Gastroesophageal sphincter (tissue), 4 donors: Measurements from ENCODE around the gene PDF. TPM values are rescaled to one million over a fixed set of nuclear protein-coding genes. Genes with fewer than 3 reads are reported as not detected.
A peak's percentile ranks its signal among the peaks of the same experiment; 100 is the strongest.

Experiments used
- ATAC-seq: fragments of 150-250 bp; one replicate; pipeline ENCODE4 v1.9.1; 2016; ENCODE audit warnings: mild to moderate bottlenecking, moderate library complexity
- H3K27ac ChIP-seq, 4 donors: fragments of 200-600 bp; sonication (generic) in 3 of 4; 1 replicate in 3 of 4; 2 replicates in 1 of 4; pipeline ENCODE4 v1.5.1; 2016 to 2019
- H3K27me3 ChIP-seq: fragments of 200-600 bp; sonication (generic); one replicate; pipeline ENCODE4 v1.5.1; 2019
- H3K36me3 ChIP-seq, 2 donors: fragments of 200-600 bp; sonication (generic); one replicate each; pipeline ENCODE4 v1.5.1; 2019; ENCODE audit warnings: control low read depth in 1 of 2
- H3K4me1 ChIP-seq, 3 donors: fragments of 200-600 bp; sonication (generic); 1 replicate in 2 of 3; 2 replicates in 1 of 3; pipeline ENCODE4 v1.5.1; 2016 to 2019; ENCODE audit warnings: control low read depth in 2 of 3
- H3K4me3 ChIP-seq, 2 donors: fragments of 200-600 bp; sonication (generic); one replicate each; pipeline ENCODE4 v1.5.1; 2019; ENCODE audit warnings: mild to moderate bottlenecking in 1 of 2, moderate library complexity in 1 of 2
- H3K9me3 ChIP-seq, 3 donors: fragments of 200-600 bp; sonication (generic); one replicate each; pipeline ENCODE4 v1.5.1; 2017 to 2019; ENCODE audit warnings: control low read depth in 2 of 3
- CTCF ChIP-seq, 4 experiments: fragments of 200-600 bp in 2 of 4; fragments of 450-650 bp in 2 of 4; sonication (generic) in 1 of 4; IDR thresholded peaks; one replicate each; pipeline ENCODE4 v1.5.1; 2017 to 2019; ENCODE audit warnings: antibody characterized with exemption in 4 of 4, mild to moderate bottlenecking in 2 of 4, moderate library complexity in 2 of 4
- EP300 ChIP-seq: sonication (generic); formaldehyde crosslinking; IDR thresholded peaks from one replicate; pipeline ENCODE4 v1.6.1; 2017; ENCODE audit warnings: antibody characterized with exemption, mild to moderate bottlenecking
- POLR2A ChIP-seq, 2 donors: fragments of 450-650 bp; IDR thresholded peaks; one replicate each; pipeline ENCODE4 v1.6.1; 2017; ENCODE audit warnings: antibody characterized with exemption in 2 of 2, mild to moderate bottlenecking in 2 of 2, moderate library complexity in 1 of 2
- POLR2AphosphoS5 ChIP-seq: sonication (generic); formaldehyde crosslinking; IDR thresholded peaks from one replicate; pipeline ENCODE4 v1.6.1; 2017; ENCODE audit warnings: antibody characterized with exemption
- WGBS, 2 donors: methylation state at CpG; one replicate each; pipeline ENCODE4 v1.1.5; 2018; ENCODE audit warnings: low coverage in 1 of 2; 5-methylcytosine and 5-hydroxymethylcytosine counted together
- total RNA-seq, 4 donors: library from RNA; depleted of rRNA; stranded (reverse); fragments of >200 nt; gene quantifications; one replicate each; pipeline ENCODE4 v1.1.0, GENCODE V29; 2016

PDF gene, protein sequence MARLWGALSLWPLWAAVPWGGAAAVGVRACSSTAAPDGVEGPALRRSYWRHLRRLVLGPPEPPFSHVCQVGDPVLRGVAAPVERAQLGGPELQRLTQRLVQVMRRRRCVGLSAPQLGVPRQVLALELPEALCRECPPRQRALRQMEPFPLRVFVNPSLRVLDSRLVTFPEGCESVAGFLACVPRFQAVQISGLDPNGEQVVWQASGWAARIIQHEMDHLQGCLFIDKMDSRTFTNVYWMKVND
- total RNA-seq = 10 to 100 TPM in 3 of 4 donors, under 1 TPM in 1; 0.49 to 16.0 (median 13.7) TPM

DNA sequence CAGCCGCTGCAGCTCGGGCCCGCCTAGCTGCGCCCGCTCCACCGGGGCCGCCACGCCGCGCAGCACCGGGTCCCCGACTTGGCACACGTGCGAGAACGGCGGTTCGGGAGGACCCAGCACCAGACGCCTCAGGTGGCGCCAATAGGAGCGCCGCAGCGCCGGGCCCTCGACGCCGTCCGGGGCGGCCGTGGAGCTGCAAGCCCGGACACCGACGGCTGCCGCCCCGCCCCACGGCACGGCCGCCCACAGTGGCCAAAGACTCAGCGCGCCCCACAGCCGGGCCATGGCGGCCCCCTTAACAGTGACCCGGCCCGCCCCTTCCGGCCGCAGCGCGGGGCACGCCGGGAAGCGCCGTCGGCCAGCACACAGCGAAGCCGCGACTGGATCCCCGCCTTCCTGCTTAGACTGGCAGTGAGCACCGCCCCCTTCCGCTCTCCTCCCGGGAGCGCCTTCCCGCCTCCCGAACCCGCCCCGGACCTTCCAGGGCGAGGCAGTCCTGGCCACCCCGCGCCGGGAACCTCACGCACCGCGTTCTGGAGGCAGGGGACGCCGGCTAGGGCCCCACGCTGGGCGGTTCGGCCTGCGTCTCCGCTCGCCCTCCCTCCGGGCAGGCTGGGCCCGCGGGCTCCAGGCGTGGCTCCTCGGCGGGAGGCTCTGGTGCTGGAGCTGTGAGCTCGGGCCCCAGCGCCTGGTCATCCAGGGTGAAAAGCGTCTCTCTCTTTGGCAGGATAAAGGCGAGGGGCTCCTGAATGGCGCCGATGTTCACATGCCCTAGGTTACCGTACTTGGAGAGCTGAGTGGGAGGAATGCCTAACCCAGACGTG lies at the start of gene PDF:
PDF (minus strand) TSS at position 303 of the 824 bp plus-strand sequence; CDS start at position 285, 18 bp downstream.
- WGBS, 2 donors = no CpG with 5 or more reads among the region's 93 CpGs
- ATAC-seq = peak; percentile 99

DNA sequence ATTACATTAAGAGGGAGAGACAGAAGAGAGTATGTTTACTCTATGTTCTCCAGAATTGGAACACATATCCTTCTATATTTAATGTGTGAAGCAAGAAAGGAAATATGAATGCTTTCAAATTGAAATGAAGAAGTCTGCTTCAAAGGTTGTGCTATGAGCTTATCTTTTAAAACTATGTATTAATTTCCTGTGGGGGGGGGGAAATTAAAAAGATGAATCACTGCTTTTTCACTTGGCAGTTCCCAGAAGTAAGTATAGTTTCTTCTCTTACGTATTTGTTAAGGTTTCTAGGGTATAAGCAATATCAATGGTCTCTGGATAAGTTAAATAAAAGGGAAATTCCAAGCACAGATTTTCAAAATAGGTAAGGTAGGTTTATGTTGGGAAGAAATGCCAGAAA lies 48.4 kb upstream of the PDF start:
- WGBS, 2 donors = 30 to 50% methylated on average over 1 of the region's 1 CpG
- peaks cover 0 to 20% (median 0%) of the 10 kb centered on the region in 3 donors for H3K4me1 ChIP-seq
- H3K27ac ChIP-seq = no peak overlapping the region
- TF ChIP-seq EP300 = no peak
- TF ChIP-seq POLR2AphosphoS5 = no peak
- TF ChIP-seq CTCF (IDR thresholded peaks at IDR 0.05) = no peak
- no peak for TF ChIP-seq POLR2A (IDR thresholded peaks at IDR 0.05)
- H3K27me3 ChIP-seq = no peaks in the 10 kb centered on the region
- H3K36me3 ChIP-seq = peaks cover 0 to 85% of the 10 kb centered on the region in 2 donors
- no peak overlapping the region for H3K4me3 ChIP-seq
- ATAC-seq = no peak
- H3K9me3 ChIP-seq = no peaks in the 10 kb centered on the region

More for the DNA sequence above, at the start of gene PDF:
- H3K9me3 ChIP-seq = no peaks in the 10 kb centered on the region
- H3K27ac ChIP-seq = peak within 1 kb of the TSS; percentile 57 to 96 (median 92)
- H3K4me1 ChIP-seq = peaks cover 0 to 82% (median 9%) of the 10 kb centered on the region in 3 donors
- H3K36me3 ChIP-seq = peaks cover 0 to 68% of the 10 kb centered on the region in 2 donors
- H3K27me3 ChIP-seq = no peaks in the 10 kb centered on the region
- H3K4me3 ChIP-seq = peak within 1 kb of the TSS; percentile 66 to 94
- TF ChIP-seq EP300 (no peak), CTCF (IDR thresholded peaks at IDR 0.05) (peak in 1 of 4 experiments; percentile 37), POLR2AphosphoS5 (peak; percentile 91), POLR2A (IDR thresholded peaks at IDR 0.05) (peak; percentile 73 to 78)

- Histone ChIP-seq H3K9me3 (no peaks in the 10 kb centered on the region), H3K4me1 (peaks cover 0 to 15% (median 0%) of the 10 kb centered on the region in 3 donors), H3K4me3 (no peak overlapping the region), H3K27me3 (no peaks in the 10 kb centered on the region), H3K36me3 (peaks cover 0 to 85% of the 10 kb centered on the region in 2 donors), H3K27ac (no peak overlapping the region)
- no peak for ATAC-seq
- 100% methylated on average over 1 of the region's 1 CpG; no CpG with 5 or more reads in 1 of the 2 donors for WGBS, 2 donors
- TF ChIP-seq CTCF (IDR thresholded peaks at IDR 0.05) (no peak), EP300 (no peak), POLR2A (IDR thresholded peaks at IDR 0.05) (no peak), POLR2AphosphoS5 (no peak)
Measured at GRCh38 chr16:69378036-69378435, 47.6 kb upstream of the PDF start.

GRCh38 chr16:69376393-69377059 lies 46.1 kb upstream of the PDF start:
- Histone ChIP-seq H3K36me3 (peaks cover 0 to 84% of the 10 kb centered on the region in 2 donors), H3K4me3 (no peak overlapping the region), H3K4me1 (peaks cover 0 to 1% (median 0%) of the 10 kb centered on the region in 3 donors), H3K27me3 (no peaks in the 10 kb centered on the region), H3K9me3 (no peaks in the 10 kb centered on the region), H3K27ac (no peak overlapping the region)
- no peak for ATAC-seq
- 90 to 92% methylated on average over 6 to 8 of the region's 10 CpGs for whole genome bisulfite sequencing, 2 donors
- TF ChIP-seq POLR2A (IDR thresholded peaks at IDR 0.05) = no peak
- no peak for TF ChIP-seq CTCF (IDR thresholded peaks at IDR 0.05)
- TF ChIP-seq POLR2AphosphoS5 = no peak
- no peak for TF ChIP-seq EP300
